ENCODE data around the gene GPC6.

- TF ChIP-seq RAD21 (IDR thresholded peaks at IDR 0.05) (no peak), CTCF (IDR thresholded peaks at IDR 0.05; ENCODE audit: low read depth, low read length, missing input control) (no peak), RXRA (IDR thresholded peaks at IDR 0.05) (no peak), SP1 (IDR thresholded peaks at IDR 0.05) (no peak), ATF3 (IDR thresholded peaks at IDR 0.05) (no peak)
These were observed 1140.1 kb downstream of the GPC6 start for GRCh38 chr13:94366677-94367076.

Measured in liver (tissue), 3 donors.